ENCODE measurements around the gene SMKR1.
"Not testable (repeated sequence)": the region's sequence is repeated elsewhere in the genome, so short reads cannot be mapped to it uniquely, and the experiment has no call there.

DNA sequence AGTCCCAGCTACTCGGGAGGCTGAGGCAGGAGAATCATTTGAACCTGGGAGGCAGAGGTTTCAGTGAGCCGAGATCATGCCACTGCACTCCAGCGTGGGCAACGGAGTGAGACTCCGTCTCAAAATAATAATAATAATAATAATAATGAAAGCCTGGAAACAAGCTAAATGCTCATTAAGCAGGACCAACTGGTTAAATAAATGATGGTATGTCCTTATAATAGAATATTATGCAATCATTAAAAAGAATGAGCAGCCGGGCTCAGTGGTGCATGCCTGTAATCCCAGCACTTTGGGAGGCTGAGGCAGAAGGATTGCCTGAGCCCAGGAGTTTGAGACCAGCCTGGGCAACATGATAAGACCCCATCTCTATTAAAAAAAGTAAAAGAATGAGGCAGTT lies 21.0 kb upstream of the SMKR1 start:
- TF ChIP-seq, protein P1, sequence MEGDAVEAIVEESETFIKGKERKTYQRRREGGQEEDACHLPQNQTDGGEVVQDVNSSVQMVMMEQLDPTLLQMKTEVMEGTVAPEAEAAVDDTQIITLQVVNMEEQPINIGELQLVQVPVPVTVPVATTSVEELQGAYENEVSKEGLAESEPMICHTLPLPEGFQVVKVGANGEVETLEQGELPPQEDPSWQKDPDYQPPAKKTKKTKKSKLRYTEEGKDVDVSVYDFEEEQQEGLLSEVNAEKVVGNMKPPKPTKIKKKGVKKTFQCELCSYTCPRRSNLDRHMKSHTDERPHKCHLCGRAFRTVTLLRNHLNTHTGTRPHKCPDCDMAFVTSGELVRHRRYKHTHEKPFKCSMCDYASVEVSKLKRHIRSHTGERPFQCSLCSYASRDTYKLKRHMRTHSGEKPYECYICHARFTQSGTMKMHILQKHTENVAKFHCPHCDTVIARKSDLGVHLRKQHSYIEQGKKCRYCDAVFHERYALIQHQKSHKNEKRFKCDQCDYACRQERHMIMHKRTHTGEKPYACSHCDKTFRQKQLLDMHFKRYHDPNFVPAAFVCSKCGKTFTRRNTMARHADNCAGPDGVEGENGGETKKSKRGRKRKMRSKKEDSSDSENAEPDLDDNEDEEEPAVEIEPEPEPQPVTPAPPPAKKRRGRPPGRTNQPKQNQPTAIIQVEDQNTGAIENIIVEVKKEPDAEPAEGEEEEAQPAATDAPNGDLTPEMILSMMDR (IDR thresholded peaks at IDR 0.05), result not testable (repeated sequence)
- not testable (repeated sequence) for TF ChIP-seq EP300 (IDR thresholded peaks at IDR 0.05); ESRRA (IDR thresholded peaks at IDR 0.05; ENCODE audit: borderline replicate concordance, low read length); POLR2A (IDR thresholded peaks at IDR 0.05; ENCODE audit: low read length); ZFP36 (IDR thresholded peaks at IDR 0.05; ENCODE audit: borderline replicate concordance, partially characterized antibody); RFX5 (IDR thresholded peaks at IDR 0.05)
- TF ChIP-seq, protein P2, sequence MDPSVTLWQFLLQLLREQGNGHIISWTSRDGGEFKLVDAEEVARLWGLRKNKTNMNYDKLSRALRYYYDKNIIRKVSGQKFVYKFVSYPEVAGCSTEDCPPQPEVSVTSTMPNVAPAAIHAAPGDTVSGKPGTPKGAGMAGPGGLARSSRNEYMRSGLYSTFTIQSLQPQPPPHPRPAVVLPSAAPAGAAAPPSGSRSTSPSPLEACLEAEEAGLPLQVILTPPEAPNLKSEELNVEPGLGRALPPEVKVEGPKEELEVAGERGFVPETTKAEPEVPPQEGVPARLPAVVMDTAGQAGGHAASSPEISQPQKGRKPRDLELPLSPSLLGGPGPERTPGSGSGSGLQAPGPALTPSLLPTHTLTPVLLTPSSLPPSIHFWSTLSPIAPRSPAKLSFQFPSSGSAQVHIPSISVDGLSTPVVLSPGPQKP (IDR thresholded peaks at IDR 0.05; ENCODE audit: low read depth, low read length), result not testable (repeated sequence)
- TF ChIP-seq, protein P3, sequence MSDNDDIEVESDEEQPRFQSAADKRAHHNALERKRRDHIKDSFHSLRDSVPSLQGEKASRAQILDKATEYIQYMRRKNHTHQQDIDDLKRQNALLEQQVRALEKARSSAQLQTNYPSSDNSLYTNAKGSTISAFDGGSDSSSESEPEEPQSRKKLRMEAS (IDR thresholded peaks at IDR 0.05), result not testable (repeated sequence)
